GM21529 (cell line): ENCODE measurements around the gene LARP4B.

ENCODE experiments used
- ATAC-seq: cut with Tn5 transposase; IDR thresholded peaks from one replicate; pipeline ENCODE4 v1.9.1; 2021; ENCODE audit not compliant: unreplicated experiment

LARP4B gene

GRCh38 chr10:811379-812175 is 119.9 kb downstream of the LARP4B start:
- ATAC-seq, result no peak

- no peak for ATAC-seq
Observed at GRCh38 chr10:810351-810846, 121.1 kb downstream of the LARP4B start.

- no peak for ATAC-seq
Observed at GRCh38 chr10:809671-810350, 121.7 kb downstream of the LARP4B start.

GRCh38 chr10:807958-808353 is 123.5 kb downstream of the LARP4B start:
- no peak for ATAC-seq

GRCh38 chr10:807163-807957 is 124.1 kb downstream of the LARP4B start:
- ATAC-seq, result no peak

- ATAC-seq, result no peak
Observed at GRCh38 chr10:806451-807162, 124.9 kb downstream of the LARP4B start.

- ATAC-seq, result no peak
Observed at GRCh38 chr10:805620-806305, 125.7 kb downstream of the LARP4B start.

- no peak for ATAC-seq
Observed at GRCh38 chr10:804787-805619, 126.5 kb downstream of the LARP4B start.

GRCh38 chr10:804191-804781 is 127.2 kb downstream of the LARP4B start:
- ATAC-seq, result no peak

- no peak for ATAC-seq
Observed at GRCh38 chr10:803041-803741, 128.3 kb downstream of the LARP4B start.

GRCh38 chr10:802506-802905 is 129.0 kb downstream of the LARP4B start:
- ATAC-seq, result no peak

GRCh38 chr10:797179-797578 is 134.3 kb downstream of the LARP4B start:
- ATAC-seq, result no peak

- no peak for ATAC-seq
Observed at GRCh38 chr10:796233-796632, 135.3 kb downstream of the LARP4B start.

GRCh38 chr10:794382-794956 is 137.0 kb downstream of the LARP4B start:
- ATAC-seq, result no peak

- ATAC-seq, result no peak
Observed at GRCh38 chr10:792792-793100, 138.8 kb downstream of the LARP4B start.

- no peak for ATAC-seq
Observed at GRCh38 chr10:792083-792791, 139.3 kb downstream of the LARP4B start.

- no peak for ATAC-seq
Observed at GRCh38 chr10:791639-792038, 139.9 kb downstream of the LARP4B start.
